HG03103 (cell line): ENCODE measurements around the gene GSDMA.
A peak's percentile ranks its signal among the peaks of the same experiment; 100 is the strongest.

ENCODE experiments used
- ATAC-seq: cut with Tn5 transposase; IDR thresholded peaks from one replicate; pipeline ENCODE4 v1.9.1; 2021; ENCODE audit warnings: low read depth; ENCODE audit not compliant: unreplicated experiment

The GSDMA gene, protein sequence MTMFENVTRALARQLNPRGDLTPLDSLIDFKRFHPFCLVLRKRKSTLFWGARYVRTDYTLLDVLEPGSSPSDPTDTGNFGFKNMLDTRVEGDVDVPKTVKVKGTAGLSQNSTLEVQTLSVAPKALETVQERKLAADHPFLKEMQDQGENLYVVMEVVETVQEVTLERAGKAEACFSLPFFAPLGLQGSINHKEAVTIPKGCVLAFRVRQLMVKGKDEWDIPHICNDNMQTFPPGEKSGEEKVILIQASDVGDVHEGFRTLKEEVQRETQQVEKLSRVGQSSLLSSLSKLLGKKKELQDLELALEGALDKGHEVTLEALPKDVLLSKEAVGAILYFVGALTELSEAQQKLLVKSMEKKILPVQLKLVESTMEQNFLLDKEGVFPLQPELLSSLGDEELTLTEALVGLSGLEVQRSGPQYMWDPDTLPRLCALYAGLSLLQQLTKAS

DNA sequence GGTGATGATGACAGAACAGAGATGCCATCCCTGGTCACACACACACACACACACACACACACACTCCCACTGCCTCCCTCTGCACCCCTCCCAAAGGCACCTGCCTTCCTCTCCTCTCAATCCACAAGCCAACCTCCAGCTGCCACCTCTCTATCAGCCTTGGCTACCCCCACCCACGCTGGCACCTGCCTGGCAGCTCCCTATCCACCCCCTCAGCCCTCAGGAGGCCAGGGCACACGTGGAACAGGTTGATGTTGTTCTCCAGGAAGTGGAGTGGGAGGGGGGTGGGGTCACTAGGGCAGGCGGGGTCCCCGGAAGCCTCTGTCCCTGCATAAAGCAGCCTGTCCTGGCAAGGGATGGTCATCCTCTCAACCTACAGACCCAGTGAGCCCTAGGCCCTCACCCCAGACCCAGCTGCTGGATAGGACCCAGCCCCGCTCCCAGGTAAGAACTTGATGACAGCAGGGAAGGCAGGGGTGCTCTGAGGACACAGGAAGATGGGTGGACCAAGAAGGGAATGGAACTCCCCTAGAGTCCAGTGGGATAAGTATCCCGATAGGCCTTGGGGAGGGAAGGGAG lies at the start of gene GSDMA:
Gene GSDMA, plus strand, starts transcription at position 363 of the 579 bp plus-strand sequence. CDS start 2,684 bp downstream, outside the sequence.
- no peak for ATAC-seq

DNA sequence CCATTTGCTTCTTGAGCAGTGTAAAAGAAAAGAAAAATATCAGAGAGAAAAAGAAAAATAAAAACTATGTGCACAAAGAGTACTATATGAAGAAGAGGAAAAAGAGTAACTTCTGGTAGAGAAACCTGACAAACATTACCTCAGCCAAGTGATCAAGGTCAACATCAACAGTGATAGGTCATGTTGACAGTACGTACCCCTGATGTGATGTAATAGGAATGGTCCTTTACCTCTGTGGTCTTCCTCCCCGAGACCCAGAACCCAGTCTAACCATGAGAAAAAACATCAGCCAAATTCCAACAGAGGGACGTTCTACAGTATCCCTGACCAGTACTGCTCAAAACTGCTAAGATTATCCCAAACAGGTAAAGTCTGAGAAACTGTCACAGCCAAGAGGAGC lies 48.8 kb upstream of the GSDMA start:
- ATAC-seq, result no peak

DNA sequence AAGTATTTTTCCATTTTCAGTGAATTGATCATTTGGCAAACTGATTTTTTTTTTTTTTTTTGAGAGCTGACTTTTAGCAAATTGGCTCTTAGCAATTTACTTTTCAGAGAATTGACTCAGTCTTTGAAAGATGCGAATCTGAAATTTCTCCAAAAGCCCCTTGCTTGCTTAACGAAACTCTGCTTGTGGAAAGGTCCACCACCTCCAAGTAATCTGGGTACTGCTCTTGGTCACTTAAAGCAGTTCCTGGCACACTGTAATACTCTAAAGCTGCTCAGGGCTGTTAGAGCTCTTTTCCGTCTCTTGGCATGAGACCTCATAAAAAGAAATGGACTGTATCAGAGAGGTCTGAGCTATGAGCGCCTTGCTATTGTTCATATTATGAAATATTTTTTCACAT lies 47.2 kb upstream of the GSDMA start:
- ATAC-seq, result no peak

DNA sequence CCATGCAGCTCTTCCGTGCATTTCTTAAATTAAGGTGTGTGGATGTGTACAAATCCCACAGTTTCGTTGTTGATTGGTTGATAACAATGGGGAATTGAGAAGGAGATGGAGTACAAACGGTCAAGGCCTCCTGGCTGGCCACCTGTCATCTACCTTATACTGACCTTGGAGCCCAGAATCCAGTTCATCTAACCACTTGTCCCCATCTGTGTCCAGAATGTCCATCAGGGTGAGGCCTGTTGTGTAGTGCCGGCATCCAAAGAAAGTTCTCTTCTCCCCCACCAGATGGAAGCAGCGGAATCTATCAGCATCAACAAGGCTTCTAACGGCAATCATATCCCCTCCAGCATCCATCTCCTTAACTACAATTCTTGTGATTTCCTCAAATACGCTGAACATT lies 45.9 kb upstream of the GSDMA start:
- ATAC-seq, result no peak

DNA sequence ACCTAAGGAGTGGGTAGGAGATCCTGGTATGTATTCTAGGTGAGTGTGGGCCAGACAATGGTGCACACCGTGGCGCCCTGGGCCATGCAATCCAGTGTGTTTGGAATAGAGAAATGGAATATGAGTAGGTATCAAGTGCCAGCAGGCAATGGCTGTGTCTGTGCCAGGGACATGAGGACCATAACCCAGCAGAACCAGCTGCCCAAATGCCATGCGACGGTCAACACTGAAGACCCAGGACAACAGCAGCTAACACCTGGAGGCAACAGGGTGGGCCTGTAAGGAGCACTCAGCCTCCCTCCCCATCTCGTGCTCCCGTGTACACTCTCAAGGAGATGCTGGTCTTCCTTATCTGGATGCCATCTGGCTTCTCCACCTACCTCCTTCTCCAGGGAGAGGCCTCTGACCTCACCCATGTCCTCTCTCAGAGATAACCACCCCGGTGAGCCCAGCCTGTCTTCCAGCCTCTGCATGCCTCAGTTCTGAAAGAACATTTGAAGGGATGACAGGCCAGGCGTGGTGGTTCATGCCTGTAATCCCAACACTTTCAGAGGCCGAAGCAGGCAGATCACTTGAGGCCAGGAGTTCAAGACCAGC lies 43.6 kb upstream of the GSDMA start:
- no peak for ATAC-seq

DNA sequence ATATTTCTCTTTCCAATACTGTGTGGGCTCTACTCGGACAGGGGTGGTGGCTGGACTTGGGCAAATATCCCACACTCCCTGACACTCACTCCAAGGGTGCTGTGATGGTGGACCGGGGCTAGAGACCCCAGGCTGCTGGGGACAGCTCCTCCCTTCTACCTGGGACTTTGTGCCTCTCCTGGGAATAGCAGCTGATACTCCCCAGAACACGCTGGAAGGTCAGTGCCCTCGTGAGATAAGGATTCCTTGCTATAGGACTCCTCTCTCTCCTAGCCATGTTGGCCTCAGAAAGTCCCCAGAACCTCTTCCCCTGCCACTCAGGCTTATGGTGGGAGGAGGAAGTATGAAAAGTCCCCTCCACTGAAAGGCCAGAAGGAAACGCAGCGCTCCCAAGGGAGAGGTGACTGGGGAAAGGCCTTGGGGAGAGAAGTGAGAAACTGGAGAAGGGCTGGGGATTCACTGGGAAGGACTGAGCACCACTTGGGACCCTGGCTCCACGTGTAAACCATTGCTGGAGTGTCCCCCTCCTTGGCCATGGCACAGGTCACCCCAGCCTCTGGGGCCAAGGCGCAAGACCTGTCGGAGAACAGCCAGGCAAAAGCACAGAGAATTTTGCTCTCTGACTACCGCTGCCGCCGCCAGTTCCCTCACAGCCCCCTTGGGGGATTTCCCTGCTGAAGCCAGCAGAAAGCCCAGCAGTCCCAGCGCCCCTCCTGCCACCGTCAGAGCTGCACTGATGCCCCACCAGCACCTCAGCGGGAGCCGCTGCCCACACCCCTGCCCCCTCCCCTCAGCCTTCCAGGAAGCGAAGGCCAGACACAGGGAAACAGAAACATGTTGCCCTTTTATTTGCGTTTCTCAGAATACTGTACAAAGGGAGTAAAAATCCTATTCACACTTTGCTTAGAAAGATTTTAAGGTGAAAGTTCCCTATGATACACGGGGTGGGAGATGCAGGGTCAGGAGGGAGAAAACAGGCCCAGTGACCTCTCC lies 42.3 kb upstream of the GSDMA start:
- ATAC-seq, result no peak

DNA sequence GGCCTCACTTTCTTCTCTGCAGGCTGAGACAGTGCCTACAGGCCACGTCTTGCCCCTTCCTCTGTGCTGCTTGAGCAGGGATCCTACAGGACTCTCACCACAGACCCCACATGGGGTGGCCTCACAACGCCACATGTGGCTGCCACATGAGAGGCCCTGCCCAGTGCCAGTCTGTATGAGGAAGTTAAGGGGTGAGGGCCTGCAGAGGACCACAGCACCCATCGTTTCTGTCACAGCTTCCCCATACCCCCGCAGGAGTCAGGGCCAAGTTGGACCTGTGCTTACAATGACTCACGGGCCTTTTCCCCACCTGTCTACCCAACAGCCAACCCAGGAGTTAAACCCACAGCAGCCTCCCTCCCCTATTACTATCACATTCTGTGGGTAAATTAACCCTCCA lies 41.5 kb upstream of the GSDMA start:
- no peak for ATAC-seq

DNA sequence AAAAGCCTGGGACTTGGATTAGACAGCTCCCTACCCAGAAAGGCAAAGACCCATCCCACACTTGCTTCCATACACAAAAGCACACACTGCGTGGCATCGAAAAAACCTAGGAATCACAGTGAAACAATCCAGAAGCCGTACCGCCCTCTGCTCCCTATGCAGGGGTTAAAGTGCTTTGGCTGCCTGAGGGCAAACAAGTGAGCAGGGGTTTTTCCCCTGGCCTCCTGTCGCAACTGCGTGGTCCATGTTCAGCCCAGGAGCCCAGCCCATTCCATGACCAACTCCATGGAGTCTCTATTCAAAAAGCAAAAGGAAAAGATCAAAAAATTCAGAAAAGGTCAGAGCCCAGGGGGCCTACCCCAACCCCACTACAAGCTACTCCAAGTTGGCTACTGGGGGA lies 40.8 kb upstream of the GSDMA start:
- ATAC-seq, result no peak

DNA sequence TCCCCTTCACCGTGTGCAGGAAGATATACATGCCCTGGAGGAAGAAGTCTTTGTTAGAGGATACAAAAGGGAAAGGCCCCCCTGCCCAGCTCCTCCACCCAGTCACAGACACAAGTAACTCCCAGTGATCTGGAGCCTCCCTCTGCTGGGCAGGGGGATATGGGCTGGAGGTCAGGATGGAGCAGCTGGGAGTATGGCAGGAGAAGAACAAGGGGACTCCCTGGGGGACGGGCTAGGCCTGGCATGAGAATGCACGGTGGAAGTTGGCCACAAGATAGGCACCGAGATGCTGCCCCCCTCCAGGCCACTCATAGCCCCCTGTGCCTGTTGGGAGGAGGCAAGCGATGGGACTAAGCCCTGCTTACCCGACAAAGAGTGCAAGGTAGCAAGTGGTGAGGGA lies 39.6 kb upstream of the GSDMA start:
- no peak for ATAC-seq

DNA sequence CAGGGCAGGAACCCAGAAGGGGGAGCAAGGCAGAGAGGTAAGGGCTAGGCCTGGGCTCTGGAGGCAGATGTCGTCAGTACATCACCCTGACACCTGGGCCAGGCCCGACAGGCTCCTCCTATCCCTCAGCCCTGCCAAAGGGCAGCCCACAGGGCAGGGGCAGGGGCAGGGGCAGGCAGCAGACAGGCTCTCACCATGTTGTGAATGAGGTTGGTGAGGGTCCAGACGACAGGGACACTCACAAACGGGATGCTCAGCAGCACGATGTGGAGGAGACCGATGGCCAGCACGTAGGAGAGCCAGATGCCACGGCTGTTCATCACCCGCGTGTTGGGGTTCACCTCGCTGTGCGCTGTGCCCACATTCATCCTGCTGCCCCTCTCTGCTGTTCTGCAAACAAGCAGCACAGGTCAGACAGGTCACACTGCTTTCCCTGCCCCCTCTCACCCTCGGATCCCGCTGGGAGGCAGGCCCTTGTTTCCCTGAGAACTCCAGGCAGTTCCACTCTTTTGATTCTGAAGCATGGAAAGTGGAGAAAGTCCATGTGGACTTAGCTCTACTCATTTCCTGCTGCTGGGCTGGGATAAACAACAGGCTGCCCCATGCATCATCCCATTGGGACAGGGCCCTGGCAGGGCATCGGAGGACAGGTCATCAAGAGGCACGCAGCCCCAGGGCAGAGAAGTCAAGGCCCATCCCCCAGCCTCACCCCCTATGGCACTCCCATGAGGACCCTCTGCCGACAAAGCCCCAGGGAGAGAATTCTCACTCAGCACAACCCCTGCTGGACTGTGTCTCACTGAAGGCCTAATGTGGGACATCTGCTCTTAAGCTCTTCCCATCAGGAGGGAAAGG lies 38.7 kb upstream of the GSDMA start:
- ATAC-seq, result no peak

DNA sequence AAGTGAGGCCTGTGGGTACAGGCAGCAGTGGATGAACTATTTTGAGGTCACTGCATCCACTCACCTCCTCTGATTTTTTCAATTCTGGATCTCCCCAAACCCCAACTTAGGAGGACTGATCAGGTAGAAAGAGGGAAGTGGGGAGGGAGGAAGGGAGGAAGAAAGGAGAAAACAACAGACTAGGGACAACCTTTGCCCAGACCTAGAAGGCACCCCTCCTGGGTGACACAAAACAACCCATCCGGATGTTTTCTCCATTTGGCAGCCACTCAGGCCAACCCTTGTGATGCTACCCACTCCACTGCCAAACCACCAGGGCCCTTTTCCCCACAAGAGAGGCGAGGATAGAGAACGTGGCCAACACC lies 38.1 kb upstream of the GSDMA start:
- no peak for ATAC-seq

DNA sequence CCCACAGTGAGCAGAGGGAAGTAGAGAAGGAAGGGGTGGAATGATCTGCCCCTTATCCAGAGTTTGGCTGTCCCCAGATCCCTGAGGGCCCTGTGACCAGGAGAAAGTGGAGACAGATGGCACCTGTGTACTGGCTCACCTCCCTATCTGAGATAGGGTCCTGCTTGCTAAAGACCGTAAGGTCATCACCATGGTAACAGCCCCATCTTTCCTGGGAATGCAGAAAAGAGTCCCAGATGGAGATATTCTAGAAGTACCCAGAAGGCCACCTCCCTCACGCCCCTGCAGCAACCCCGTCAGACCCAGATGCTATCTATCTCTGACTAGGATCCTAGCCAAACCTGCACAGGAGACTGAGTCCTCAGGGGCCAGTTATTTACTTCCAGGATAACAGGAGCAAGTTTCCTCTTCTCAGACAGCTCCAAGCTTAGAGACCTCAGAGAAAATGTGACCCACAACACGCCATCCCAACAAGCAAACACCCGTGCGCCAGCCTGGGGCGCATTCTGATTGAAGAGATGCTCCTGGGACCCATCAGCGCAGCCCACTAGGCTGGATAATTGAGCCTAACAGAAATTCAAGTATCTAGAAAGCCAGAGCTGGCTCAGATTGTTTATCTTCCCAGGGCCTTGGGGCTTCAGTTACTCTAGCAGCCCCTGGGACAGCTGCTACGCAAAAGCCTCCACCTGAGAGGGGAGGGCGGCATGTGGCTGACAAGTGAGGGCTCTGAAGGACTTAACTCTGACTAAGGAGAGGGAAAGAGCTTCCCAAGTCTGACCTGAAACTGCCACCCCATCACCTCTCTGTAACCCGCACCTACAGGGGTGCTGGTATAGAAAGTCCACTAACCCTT lies 37.3 kb upstream of the GSDMA start:
- ATAC-seq, result no peak

DNA sequence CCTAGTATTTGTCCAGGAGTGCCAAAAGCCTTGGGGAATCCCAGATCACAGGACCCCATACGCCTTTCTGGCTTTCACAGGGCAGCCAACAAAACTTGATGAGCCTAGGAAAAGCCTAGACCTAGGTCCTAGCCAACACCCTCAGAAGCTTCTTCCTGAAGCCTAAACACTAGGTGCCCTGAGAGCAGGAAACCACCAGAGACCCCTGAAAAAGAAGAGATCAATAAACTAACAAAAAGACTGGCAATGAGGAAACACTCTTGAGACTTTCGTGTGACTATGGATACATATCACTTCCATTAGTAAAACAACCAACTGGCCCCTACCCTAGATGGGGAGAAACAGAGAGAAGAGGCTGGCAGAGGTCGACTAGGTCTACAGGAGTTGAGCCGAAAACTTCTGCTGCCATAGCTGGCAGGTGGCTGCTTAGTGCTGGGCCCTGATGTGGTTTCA lies 36.6 kb upstream of the GSDMA start:
- ATAC-seq, result no peak

DNA sequence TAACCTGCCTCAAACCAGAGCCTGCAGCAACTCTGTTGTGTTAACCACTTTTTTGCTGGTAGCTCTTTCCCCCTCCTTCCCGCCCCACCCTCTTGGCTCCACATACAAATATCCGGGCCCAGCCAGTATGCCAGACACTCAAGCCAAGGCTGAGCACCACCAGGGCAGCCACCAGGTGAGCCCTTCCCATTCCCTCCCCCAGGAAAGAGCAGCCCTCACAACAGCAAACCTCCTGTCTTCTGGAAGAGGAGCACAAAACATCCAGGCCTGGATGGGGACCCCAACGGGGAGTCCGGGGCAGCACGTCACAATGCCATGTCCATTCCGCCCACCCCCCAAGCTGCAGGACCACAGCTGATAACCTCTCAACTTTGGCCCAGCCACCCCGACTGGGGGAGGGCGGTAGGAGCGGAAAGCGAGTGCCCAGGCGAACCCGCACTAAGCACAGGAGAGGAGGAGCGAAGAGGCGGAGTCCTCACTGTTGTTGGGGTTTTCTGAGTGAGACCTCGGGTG lies 36.2 kb upstream of the GSDMA start:
- peak; percentile 14 for ATAC-seq

DNA sequence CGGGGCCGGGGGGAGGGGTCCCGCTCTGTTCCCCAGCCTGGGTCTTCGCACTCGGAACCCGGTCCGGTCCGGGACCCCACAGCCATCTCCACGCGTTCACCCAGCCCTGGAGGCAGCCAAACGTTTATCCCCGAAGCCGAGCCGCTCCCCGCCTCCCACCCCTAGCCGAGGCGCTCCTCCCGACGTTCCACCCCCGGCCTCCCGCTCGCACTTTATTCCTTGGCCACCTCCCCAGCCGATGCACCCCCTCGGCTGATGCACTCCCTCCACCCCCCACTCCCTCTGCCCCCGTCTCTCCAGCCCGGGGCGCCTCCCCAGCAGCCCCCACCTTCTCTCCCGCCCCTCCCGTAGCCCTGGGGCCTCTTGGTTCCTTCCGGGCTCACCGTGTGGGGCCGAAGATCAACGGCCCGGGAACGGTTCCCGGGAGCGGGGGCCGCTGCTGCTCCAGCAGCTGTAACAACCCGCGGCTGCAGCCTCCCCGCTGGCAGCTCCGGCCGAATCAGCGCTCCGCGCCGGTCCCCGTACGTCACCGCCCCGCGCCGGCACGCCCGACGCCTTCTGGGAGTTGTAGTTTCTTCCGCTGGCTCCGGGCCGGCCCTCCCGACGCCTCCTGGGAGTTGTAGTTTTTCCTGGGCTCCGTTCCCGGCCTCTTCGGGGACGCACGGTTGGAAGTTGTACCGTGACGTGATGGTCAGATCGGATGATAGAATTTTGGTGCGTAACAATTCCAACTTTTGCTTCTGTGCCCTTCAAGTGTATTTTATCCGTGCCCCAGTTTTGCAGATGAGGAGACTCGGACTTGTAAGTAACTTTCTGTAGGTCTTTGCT lies 35.5 kb upstream of the GSDMA start, which contains the start of the genes LRRC3C and ORMDL3:
Gene LRRC3C, plus strand, starts transcription at position 632 of the 828 bp plus-strand sequence. CDS start 13,792 bp downstream, outside the sequence.
Gene ORMDL3, minus strand, starts transcription at position 501 of the 828 bp plus-strand sequence. CDS start 3,398 bp downstream, outside the sequence.
- ATAC-seq, result peak; percentile 51

DNA sequence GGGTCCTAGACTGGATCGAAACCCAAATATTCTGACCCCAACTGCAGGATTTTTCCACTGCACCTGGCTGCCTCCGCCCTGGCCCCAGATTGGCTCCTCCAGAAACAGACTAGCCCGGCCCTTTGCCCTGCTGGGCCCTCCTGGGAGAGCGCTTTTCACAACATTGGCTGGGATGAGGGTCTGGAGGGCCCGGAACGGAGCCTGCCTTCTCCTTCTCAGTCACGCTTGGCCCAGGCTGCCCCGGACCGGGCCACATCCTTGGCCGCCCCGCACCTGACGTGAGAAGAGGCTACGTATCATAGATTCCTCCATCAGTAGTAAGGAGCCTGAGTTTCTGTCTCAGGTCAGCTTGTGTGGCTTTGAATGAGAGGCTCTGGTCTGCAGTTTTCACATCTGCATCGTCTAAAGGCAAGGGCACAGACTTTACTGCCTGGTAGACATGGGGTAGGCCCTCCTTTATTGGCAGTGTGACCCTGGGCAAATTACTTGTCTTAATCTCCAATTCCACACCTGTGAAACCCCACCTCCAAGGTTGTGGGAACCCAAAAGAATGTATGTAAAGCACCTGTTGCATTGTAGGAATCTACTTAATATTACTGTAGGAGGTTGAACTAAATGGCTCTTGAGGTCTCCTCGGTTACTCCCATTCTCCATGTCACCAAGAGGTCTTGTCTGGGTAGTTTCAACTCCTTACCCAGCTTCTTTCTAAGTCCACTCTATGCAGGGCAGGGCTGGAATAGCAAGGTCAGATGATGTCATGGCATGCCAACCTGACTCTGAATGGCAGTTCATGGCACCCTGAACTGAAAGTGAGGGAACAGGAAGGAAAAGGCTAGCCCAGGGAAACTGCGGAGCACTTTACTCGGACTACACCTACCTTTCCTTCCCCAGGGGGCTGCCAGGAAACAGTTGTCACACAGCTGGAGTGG lies 34.6 kb upstream of the GSDMA start:
- ATAC-seq, result peak; percentile 7
